ENCODE data around the gene EXOC7.

Gene EXOC7

DNA sequence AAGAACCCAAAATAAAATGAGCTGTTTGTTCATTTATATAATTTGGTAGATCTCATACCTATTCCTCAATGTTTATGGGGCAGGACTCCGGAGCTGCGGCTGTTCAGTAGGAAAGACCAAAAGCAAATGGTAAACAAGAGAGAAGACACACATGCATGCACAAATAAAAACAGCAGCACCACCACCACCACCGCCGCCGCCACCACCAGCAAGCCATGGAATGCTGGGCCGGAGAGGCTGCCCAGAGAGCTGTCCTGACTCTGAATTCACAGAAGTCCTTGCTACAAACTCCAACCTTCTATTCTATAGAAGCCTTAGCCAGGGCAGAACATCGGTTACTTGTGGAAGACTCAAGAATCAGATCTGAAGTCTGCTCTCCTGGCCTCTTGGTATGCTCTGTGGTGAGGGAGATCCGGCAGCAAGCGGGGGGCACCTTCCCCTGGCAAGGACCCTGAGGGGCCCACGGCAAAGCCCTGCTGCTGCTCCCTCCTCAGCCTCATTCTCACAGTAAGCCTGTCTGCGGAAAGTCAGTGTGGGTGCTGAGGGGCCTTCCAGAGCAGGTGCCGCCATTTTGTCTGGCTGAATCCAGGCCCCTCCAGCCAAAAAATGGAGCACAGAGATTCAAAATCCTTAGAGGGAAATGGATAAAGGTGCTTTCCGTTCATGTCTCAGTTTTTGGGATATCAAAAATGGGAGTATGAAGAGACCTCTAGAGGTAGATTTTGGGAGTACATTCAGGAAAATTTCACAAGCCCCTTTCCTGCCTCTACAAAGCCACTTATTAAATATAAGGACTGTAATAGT, 43.8 kb upstream of the EXOC7 start:
- no peak overlapping the region for H3K4me3 ChIP-seq
- H3K9ac ChIP-seq (ENCODE audit: insufficient read length): peak overlapping the region; percentile 41
- H3K27ac ChIP-seq: no peak overlapping the region
- H3K9me3 ChIP-seq (ENCODE audit: low read depth, low read length): no peaks in the 10 kb centered on the region
- no peaks in the 10 kb centered on the region for H3K36me3 ChIP-seq (ENCODE audit: insufficient read depth, low read length)
- peak; percentile 37 for DNase-seq (ENCODE audit: low read depth, low spot score)
- TF ChIP-seq POLR2AphosphoS5 (IDR thresholded peaks at IDR 0.05; ENCODE audit: borderline replicate concordance, low read depth, low read length): no peak
- TF ChIP-seq FOXP2 (optimal IDR thresholded peaks at IDR 0.05; ENCODE audit: control extremely low read depth, extremely low read length, insufficient read depth): no peak

GRCh38 chr17:76146053-76146851, 42.7 kb upstream of the EXOC7 start:
- Histone ChIP-seq H3K9ac (ENCODE audit: insufficient read length) (no peak overlapping the region), H3K4me3 (no peak overlapping the region), H3K36me3 (ENCODE audit: insufficient read depth, low read length) (no peaks in the 10 kb centered on the region), H3K27ac (no peak overlapping the region), H3K9me3 (ENCODE audit: low read depth, low read length) (no peaks in the 10 kb centered on the region)
- TF ChIP-seq EZH2 (IDR thresholded peaks at IDR 0.05) (no peak), FOXP2 (optimal IDR thresholded peaks at IDR 0.05; ENCODE audit: control extremely low read depth, extremely low read length, insufficient read depth) (no peak), POLR2AphosphoS5 (IDR thresholded peaks at IDR 0.05; ENCODE audit: borderline replicate concordance, low read depth, low read length) (no peak)
- DNase-seq (ENCODE audit: low read depth, low spot score): no peak

DNA sequence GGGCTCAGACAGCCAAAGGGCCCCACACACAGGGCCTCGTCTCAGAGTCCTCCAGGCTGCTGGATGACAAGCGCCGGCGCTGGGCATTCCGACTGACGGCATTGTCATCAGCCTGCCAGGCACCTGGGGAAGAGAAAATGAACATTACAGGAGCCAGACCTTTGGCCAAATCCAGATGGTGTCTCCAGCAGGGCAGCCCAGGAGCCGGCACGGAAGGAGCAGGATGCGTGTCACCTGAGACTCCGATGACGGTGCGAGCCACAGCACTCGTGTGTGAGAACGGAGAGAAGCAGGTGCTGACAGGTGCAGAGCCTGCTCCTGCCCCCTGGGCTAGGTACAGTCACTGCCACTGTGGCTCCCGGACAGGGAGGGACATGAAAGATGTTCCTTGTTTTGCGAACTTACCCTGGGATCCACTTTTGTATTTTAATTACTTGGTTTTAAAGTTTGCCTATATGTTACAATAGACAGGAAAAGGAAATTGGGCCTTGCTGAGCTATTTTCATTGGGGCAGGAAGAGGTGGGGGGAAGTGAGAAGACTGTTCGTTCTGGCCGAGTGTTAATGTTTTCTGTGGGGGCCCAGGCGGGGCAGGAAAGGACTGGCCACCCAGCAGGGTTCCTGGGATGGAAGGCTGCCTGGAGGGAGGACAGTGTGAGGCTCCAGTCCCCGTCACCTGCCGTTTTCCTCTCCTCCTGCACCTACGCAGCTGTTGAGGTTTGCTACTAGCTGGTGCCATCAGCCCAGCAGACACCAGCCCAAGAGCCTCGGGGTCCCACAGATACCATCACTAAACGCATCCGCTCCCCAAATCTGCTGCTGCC, 41.9 kb upstream of the EXOC7 start:
- H3K36me3 ChIP-seq (ENCODE audit: insufficient read depth, low read length): no peaks in the 10 kb centered on the region
- no peak overlapping the region for H3K9ac ChIP-seq (ENCODE audit: insufficient read length)
- H3K4me3 ChIP-seq: no peak overlapping the region
- H3K9me3 ChIP-seq (ENCODE audit: low read depth, low read length): no peaks in the 10 kb centered on the region
- no peak overlapping the region for H3K27ac ChIP-seq
- DNase-seq (ENCODE audit: low read depth, low spot score): no peak
- TF ChIP-seq FOXP2 (optimal IDR thresholded peaks at IDR 0.05; ENCODE audit: control extremely low read depth, extremely low read length, insufficient read depth): no peak
- TF ChIP-seq EZH2 (IDR thresholded peaks at IDR 0.05): no peak
- TF ChIP-seq POLR2AphosphoS5 (IDR thresholded peaks at IDR 0.05; ENCODE audit: borderline replicate concordance, low read depth, low read length): no peak

DNA sequence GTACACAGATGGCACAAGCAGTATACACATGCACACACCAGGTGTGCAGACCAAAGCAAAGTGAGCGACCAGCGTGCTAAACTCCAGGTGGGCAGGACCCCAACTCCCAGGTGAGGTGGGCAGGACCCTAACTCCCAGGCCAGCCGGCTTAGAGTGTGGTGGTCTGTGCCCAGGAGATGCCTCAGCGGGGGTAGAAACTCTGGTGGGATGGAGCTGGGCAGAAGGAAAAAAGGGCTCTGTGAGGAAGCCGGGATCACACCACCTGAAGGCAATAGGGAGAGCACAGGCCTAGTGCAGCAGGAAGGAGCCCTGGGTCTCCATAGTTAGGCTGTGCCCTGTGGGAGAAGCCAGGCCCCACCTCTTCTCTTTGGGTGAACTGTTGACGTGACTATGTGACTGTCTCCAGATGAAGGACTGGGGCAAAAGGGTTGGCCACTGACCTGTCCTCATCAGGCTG, 39.0 kb upstream of the EXOC7 start:
- no peak overlapping the region for H3K9ac ChIP-seq (ENCODE audit: insufficient read length)
- H3K27ac ChIP-seq: peak overlapping the region; percentile 88
- no peak for DNase-seq (ENCODE audit: low read depth, low spot score)
- H3K9me3 ChIP-seq (ENCODE audit: low read depth, low read length): no peaks in the 10 kb centered on the region
- TF ChIP-seq POLR2AphosphoS5 (IDR thresholded peaks at IDR 0.05; ENCODE audit: borderline replicate concordance, low read depth, low read length): no peak
- no peak for TF ChIP-seq FOXP2 (optimal IDR thresholded peaks at IDR 0.05; ENCODE audit: control extremely low read depth, extremely low read length, insufficient read depth)
- TF ChIP-seq EZH2 (IDR thresholded peaks at IDR 0.05): no peak
- peak overlapping the region; percentile 84 for H3K4me3 ChIP-seq
- no peaks in the 10 kb centered on the region for H3K36me3 ChIP-seq (ENCODE audit: insufficient read depth, low read length)

GRCh38 chr17:76142039-76142584, 38.5 kb upstream of the EXOC7 start:
- TF ChIP-seq POLR2AphosphoS5 (IDR thresholded peaks at IDR 0.05; ENCODE audit: borderline replicate concordance, low read depth, low read length) (no peak), EZH2 (IDR thresholded peaks at IDR 0.05) (no peak), FOXP2 (optimal IDR thresholded peaks at IDR 0.05; ENCODE audit: control extremely low read depth, extremely low read length, insufficient read depth) (no peak)
- H3K36me3 ChIP-seq (ENCODE audit: insufficient read depth, low read length): no peaks in the 10 kb centered on the region
- H3K9me3 ChIP-seq (ENCODE audit: low read depth, low read length): no peaks in the 10 kb centered on the region
- DNase-seq (ENCODE audit: low read depth, low spot score): no peak
- peak overlapping the region; percentile 84 for H3K4me3 ChIP-seq
- peak overlapping the region; percentile 87 for H3K9ac ChIP-seq (ENCODE audit: insufficient read length)
- peak overlapping the region; percentile 88 for H3K27ac ChIP-seq

GRCh38 chr17:76141212-76142038, 37.8 kb upstream of the EXOC7 start, which contains the start of gene FOXJ1:
Gene FOXJ1, minus strand, starts transcription at chr17:76141245. Its CDS starts 850 bp downstream, at chr17:76140395.
- Histone ChIP-seq H3K4me3 (peak within 1 kb of the TSS; percentile 84), H3K9me3 (ENCODE audit: low read depth, low read length) (no peaks in the 10 kb centered on the region), H3K36me3 (ENCODE audit: insufficient read depth, low read length) (no peaks in the 10 kb centered on the region), H3K9ac (ENCODE audit: insufficient read length) (peak within 1 kb of the TSS; percentile 87), H3K27ac (peak within 1 kb of the TSS; percentile 88)
- DNase-seq (ENCODE audit: low read depth, low spot score): peak; percentile 55
- TF ChIP-seq EZH2 (IDR thresholded peaks at IDR 0.05) (no peak), FOXP2 (optimal IDR thresholded peaks at IDR 0.05; ENCODE audit: control extremely low read depth, extremely low read length, insufficient read depth) (peak; percentile 88), POLR2AphosphoS5 (IDR thresholded peaks at IDR 0.05; ENCODE audit: borderline replicate concordance, low read depth, low read length) (peak; percentile 53; the same call in 1 of the 2 replicates)

DNA sequence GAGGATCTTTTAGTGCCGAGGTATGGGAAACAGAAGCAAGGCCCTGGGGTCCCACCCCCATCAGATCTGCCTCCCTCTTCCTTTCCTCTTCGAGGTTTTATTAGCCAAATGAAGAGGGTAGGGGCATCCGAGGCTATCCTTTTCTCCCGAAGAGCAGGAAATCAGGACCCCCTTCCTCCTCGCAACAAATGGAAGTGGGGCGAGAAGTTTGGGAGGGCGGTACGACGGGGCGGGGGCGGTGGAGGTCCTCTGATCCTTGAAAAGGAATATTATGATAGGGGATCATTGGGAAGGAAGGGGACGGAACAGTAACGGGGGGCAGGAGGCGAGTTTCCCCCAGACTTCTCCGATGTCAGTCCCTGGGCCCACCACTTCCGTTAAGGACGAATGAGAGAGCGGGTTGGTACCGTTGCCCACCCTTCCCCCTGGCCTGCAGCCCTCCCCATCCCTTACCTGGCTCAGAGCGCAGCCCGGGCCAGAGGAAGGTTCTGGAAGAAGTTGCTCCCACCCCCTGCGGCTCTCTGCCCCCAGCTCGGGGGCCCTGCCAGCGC, 37.1 kb upstream of the EXOC7 start:
- Histone ChIP-seq H3K36me3 (ENCODE audit: insufficient read depth, low read length) (no peaks in the 10 kb centered on the region), H3K27ac (no peak overlapping the region), H3K9ac (ENCODE audit: insufficient read length) (no peak overlapping the region), H3K9me3 (ENCODE audit: low read depth, low read length) (no peaks in the 10 kb centered on the region), H3K4me3 (peak overlapping the region; percentile 84)
- no peak for TF ChIP-seq POLR2AphosphoS5 (IDR thresholded peaks at IDR 0.05; ENCODE audit: borderline replicate concordance, low read depth, low read length)
- TF ChIP-seq EZH2 (IDR thresholded peaks at IDR 0.05): no peak
- no peak for TF ChIP-seq FOXP2 (optimal IDR thresholded peaks at IDR 0.05; ENCODE audit: control extremely low read depth, extremely low read length, insufficient read depth)
- no peak for DNase-seq (ENCODE audit: low read depth, low spot score)

All from SK-N-MC (cell line).